GM19372 (cell line): Measurements from ENCODE around the gene MAST2.

Experiments used
- ATAC-seq: cut with Tn5 transposase; IDR thresholded peaks from one replicate; pipeline ENCODE4 v1.9.1; 2021; ENCODE audit warnings: mild to moderate bottlenecking, low read depth, moderate library complexity; ENCODE audit not compliant: unreplicated experiment

Gene MAST2

GRCh38 chr1:45973121-45973520 is 169.7 kb downstream of the MAST2 start:
- no peak for ATAC-seq

- no peak for ATAC-seq
Observed at GRCh38 chr1:45974541-45975269, 171.3 kb downstream of the MAST2 start.

GRCh38 chr1:45976623-45977022 is 173.2 kb downstream of the MAST2 start:
- ATAC-seq, result no peak

DNA sequence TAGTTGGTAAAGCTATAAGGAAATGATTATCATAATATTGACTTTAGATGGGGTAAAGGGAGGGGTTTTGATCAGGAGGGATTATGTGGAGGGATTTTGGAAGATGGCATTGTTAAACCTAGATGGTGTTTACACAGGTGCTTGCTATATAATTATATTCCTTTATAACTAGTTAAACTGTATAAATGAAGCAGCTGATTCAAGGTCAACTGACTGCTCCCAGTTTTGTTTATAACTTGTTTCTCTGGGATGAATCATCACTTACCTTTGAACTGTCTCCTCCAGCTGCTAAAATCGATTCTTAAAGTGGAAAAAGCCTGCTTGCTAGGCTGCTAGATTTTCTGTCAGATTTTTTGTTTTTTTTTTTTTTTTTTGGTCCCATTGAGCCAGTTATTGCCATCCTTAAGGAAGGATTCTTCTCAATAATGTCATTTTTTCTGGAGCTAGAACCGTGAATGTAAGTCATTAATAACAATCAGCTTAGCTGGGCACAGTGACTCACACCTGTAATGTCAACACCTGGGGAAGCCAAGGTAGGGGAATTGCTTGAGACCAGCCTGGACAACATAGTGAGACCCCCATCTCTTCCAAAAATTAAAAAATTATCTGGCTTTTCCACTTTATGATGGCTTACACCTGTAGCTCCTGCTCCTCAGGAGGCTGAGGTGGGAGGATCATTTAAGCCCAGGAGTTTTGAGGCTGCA is 175.8 kb downstream of the MAST2 start:
- no peak for ATAC-seq

- no peak for ATAC-seq
Observed at GRCh38 chr1:45979778-45980176, 176.4 kb downstream of the MAST2 start.

DNA sequence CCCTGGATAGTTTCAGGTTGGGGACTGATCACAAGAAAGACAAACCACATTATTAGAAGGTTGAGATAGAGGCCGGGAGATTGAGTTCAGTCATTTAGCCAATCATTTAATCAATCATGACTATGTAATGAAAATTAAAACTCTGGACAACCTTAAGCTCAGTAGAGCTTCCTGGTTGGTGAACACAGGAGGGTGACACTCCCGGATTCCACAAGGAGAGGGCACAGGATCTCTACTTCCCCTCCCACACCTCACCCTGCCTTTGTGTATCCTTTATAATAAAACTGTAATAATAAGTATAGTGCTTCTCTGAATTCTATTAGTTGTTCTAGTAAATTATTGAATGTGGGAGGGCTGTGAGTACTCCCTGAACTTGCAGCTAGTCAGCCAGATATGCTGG is 178.9 kb downstream of the MAST2 start:
- no peak for ATAC-seq

GRCh38 chr1:45983967-45984366 is 180.6 kb downstream of the MAST2 start:
- ATAC-seq, result no peak

DNA sequence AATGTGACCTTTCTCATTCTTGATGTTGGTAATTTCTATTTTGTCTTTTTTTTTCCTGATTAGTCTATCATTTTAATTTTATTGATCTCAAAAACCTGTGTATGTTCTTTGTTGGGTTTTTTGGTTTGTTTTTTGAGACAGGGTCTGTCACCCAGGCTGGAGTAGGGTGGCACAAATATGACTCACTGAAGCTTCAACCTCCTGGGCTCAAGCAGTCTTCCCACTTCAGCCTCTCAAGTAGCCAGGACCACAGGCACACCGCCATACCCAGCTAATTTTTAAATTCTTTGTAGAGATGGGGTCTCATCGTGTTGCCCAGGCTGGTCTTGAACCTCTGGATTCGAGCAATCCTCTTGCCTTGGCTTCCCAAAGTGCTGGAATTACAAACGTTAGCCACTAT is 183.8 kb downstream of the MAST2 start:
- no peak for ATAC-seq

DNA sequence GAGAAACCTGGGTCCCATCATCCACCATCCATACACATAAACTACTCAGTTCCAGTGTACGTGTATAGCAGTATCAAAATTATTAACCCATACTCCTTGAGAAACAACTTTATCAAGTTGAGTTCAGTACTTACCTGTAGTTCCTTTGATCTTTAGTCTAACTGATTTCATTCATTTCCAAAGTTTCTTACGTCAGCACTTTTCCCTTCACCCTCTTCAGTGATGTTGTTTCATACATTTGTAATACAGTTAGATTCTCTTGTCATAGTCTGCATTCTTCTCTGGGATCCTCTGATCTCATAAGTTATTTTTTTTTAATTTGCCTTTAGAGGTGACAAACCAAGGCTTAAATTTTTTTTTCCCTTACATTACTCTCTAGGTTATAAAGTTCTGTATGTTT is 185.8 kb downstream of the MAST2 start:
- no peak for ATAC-seq

- no peak for ATAC-seq
Observed at GRCh38 chr1:45994423-45994822, 191.0 kb downstream of the MAST2 start.

- ATAC-seq, result no peak
Observed at GRCh38 chr1:45995298-45995697, 191.9 kb downstream of the MAST2 start.

- ATAC-seq, result no peak
Observed at GRCh38 chr1:45998020-45998617, 194.7 kb downstream of the MAST2 start.

GRCh38 chr1:45999507-45999906 is 196.1 kb downstream of the MAST2 start:
- ATAC-seq, result no peak

- no peak for ATAC-seq
Observed at GRCh38 chr1:46001081-46001785, 197.8 kb downstream of the MAST2 start.

- no peak for ATAC-seq
Observed at GRCh38 chr1:46002551-46003150, 199.2 kb downstream of the MAST2 start.

DNA sequence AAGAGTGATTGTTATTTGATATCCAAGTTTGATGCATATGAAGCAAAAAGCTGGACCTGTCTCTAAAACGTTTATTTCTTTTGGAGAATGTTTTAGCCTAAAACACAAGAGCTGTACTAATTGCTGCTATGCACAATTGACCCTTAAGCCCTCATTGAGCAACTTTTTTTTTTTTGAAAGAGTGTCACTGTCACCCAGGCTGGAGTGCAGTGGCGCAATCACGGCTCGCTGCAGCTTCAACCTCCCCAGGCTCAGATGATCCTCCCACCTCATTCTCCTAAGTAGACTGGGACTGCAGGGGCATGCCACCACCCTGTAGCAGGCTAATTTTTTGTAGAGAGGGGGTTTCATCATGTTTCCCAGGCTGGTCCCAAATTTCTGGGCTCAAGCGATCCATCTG is 199.9 kb downstream of the MAST2 start:
- ATAC-seq, result no peak

- no peak for ATAC-seq
Observed at GRCh38 chr1:46004492-46004891, 201.1 kb downstream of the MAST2 start.

GRCh38 chr1:46005594-46005993 is 202.2 kb downstream of the MAST2 start:
- ATAC-seq, result no peak

GRCh38 chr1:46008585-46008984 is 205.2 kb downstream of the MAST2 start:
- no peak for ATAC-seq

DNA sequence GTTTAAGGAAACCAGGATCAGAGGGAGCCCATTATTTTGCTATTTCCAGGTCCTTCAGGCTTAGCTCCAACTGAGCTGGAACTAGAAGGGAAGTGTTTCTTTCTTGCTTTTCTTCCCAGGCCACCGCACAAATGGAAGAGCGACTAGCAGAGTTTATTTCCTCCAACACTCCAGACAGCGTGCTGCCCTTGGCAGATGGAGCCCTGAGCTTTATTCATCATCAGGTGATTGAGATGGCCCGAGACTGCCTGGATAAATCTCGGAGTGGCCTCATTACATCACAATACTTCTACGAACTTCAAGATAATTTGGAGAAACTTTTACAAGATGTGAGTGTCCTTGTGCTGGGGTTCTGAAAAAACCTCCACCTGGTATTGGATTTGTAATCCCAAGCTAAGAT is 207.2 kb downstream of the MAST2 start:
- ATAC-seq, result no peak
